Heart left ventricle (tissue), 13 donors: ENCODE results near the gene CACNA1C.

Experiments
- CTCF ChIP-seq, 12 donors: fragments of 200-600 bp; sonication (generic) in 4 of 12; IDR thresholded peaks; one replicate each; pipeline versions ENCODE4 v1.5.0 to v1.8.0; 2018 to 2022; ENCODE audit warnings: antibody characterized with exemption in 12 of 12, mild to moderate bottlenecking in 5 of 12
- POLR2A ChIP-seq, 2 donors: fragments of 450-650 bp; IDR thresholded peaks; one replicate each; pipeline ENCODE4 v1.6.1; 2017; ENCODE audit warnings: antibody characterized with exemption in 2 of 2, mild to moderate bottlenecking in 2 of 2, moderate library complexity in 2 of 2
- donor health status: ischemic (EF 13 %, LVEDD 7.1; RV severe dilation, severe dysfunction).
- donor health status: DM: no; HTN: yes; CAD: no.
- donor health status: DM: no; HTN: no; CAD: no.
- donor health status: ischemic (EF 25% LVEDD 6.9; RV normal size, moderate dysfunction).
- donor health status: ischemic (EF 25% LVEDD 5.7; RV mildly dilated, moderate dysfunction).
- donor health status: ischemic (EF 35%, LVEDD 5.7; RV mildly dilated, moderate dysfunction).
- donor health status: nonischemic (EF 11% LVEDD 7.7; RV severe dilation, severe dysfunction).
- donor health status: DM: yes; HTN: yes; CAD: no.
- donor health status: PGD.
- donor health status: ischemic (EF 29% LVEDD 5.4; RV normal size, mild dysfunction).
- donor health status: nonischemic (EF 23%, LVEDD 6.1; RV moderate dilation, normal function).

- no peak for TF ChIP-seq CTCF (IDR thresholded peaks at IDR 0.05)
- TF ChIP-seq POLR2A (IDR thresholded peaks at IDR 0.05): no peak
These were observed 237.8 kb downstream of the CACNA1C start for GRCh38 chr12:2290516-2291065.
